Superior temporal gyrus (tissue), 1 donor: ENCODE results near the gene GLI3.

Experiments used
- DNase-seq: peaks from one replicate; pipeline ENCODE4 v3.0.0-alpha.2; 2016; ENCODE audit errors: extremely low spot score

Gene GLI3

GRCh38 chr7:41971640-41972187 lies 265.3 kb downstream of the GLI3 start:
- no peak for DNase-seq

GRCh38 chr7:41970941-41971340 lies 266.1 kb downstream of the GLI3 start:
- no peak for DNase-seq

GRCh38 chr7:41969561-41970105 lies 267.4 kb downstream of the GLI3 start:
- no peak for DNase-seq

- DNase-seq = no peak
These were observed 269.9 kb downstream of the GLI3 start for GRCh38 chr7:41967156-41967555.

- DNase-seq = no peak
These were observed 271.0 kb downstream of the GLI3 start for GRCh38 chr7:41965951-41966505.

GRCh38 chr7:41964849-41965745 lies 271.9 kb downstream of the GLI3 start:
- DNase-seq = no peak

GRCh38 chr7:41964183-41964753 lies 272.7 kb downstream of the GLI3 start:
- DNase-seq = no peak

- DNase-seq = no peak
These were observed 280.3 kb downstream of the GLI3 start for GRCh38 chr7:41956705-41957104.

- DNase-seq = peak; percentile 83
These were observed 280.9 kb downstream of the GLI3 start for GRCh38 chr7:41955893-41956675.

- DNase-seq = no peak
These were observed 281.6 kb downstream of the GLI3 start for GRCh38 chr7:41955451-41955850.

- DNase-seq = no peak
These were observed 282.0 kb downstream of the GLI3 start for GRCh38 chr7:41954976-41955375.

GRCh38 chr7:41948503-41948902 lies 288.5 kb downstream of the GLI3 start:
- no peak for DNase-seq

- DNase-seq = peak; percentile 87
These were observed 293.9 kb downstream of the GLI3 start for GRCh38 chr7:41943094-41943577.

GRCh38 chr7:41942468-41943093 lies 294.4 kb downstream of the GLI3 start:
- no peak for DNase-seq

GRCh38 chr7:41940760-41941343 lies 296.2 kb downstream of the GLI3 start:
- peak; percentile 94 for DNase-seq

- no peak for DNase-seq
These were observed 298.6 kb downstream of the GLI3 start for GRCh38 chr7:41938371-41938770.

GRCh38 chr7:41933427-41933826 lies 303.6 kb downstream of the GLI3 start:
- DNase-seq = no peak

GRCh38 chr7:41931263-41931646 lies 305.8 kb downstream of the GLI3 start:
- no peak for DNase-seq

GRCh38 chr7:41930538-41931262 lies 306.3 kb downstream of the GLI3 start:
- DNase-seq = no peak

GRCh38 chr7:41928781-41929180 lies 308.2 kb downstream of the GLI3 start:
- DNase-seq = no peak
